Stimulated activated CD4-positive, alpha-beta T cell treated with anti-CD3 and anti-CD28 coated beads, Interleukin-15, amount 100 ng/mL, for 1 hour (primary cell): Measurements from ENCODE around the gene TBL1XR1.
"Not testable (repeated sequence)": the region's sequence is repeated elsewhere in the genome, so short reads cannot be mapped to it uniquely, and the experiment has no call there.

Experiments used
- DNase-seq, 2 donors: peaks; one replicate each; pipeline ENCODE4 v3.0.0-alpha.2; 2020; ENCODE audit warnings: low read depth in 1 of 2, low spot score in 1 of 2

The TBL1XR1 gene

DNA sequence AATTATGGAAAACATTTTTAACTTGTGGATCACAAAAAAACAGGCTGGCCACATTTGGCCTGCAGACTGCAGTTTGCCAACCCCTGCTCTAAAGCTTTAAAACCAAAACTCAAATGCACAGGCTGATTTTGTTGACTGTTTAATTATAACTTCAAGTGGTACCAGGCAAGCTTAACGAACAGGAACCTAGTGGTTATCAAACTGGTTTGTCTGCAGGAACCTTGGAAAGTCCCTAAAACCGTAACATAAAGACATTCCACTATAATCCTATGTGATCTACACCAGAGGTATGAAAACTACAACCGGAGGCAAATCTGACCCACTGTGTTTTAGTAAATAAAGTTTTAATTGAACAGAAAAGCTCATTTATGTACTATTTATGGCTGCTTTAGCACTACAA is 52.4 kb downstream of the TBL1XR1 start:
- DNase-seq = no peak

GRCh38 chr3:177141899-177142646 is 55.2 kb downstream of the TBL1XR1 start:
- DNase-seq = no peak

- DNase-seq = no peak
Measured at GRCh38 chr3:177141471-177141870, 55.8 kb downstream of the TBL1XR1 start.

GRCh38 chr3:177139220-177139619 is 58.1 kb downstream of the TBL1XR1 start:
- DNase-seq = not testable (repeated sequence)

GRCh38 chr3:177137774-177138705 is 59.2 kb downstream of the TBL1XR1 start:
- no peak for DNase-seq

- DNase-seq = no peak
Measured at GRCh38 chr3:177136741-177137140, 60.5 kb downstream of the TBL1XR1 start.

- DNase-seq = no peak
Measured at GRCh38 chr3:177135841-177136492, 61.3 kb downstream of the TBL1XR1 start.

GRCh38 chr3:177134816-177135210 is 62.5 kb downstream of the TBL1XR1 start:
- no peak for DNase-seq

GRCh38 chr3:177133860-177134815 is 63.1 kb downstream of the TBL1XR1 start:
- no peak for DNase-seq

GRCh38 chr3:177131927-177132636 is 65.2 kb downstream of the TBL1XR1 start:
- no peak for DNase-seq

DNA sequence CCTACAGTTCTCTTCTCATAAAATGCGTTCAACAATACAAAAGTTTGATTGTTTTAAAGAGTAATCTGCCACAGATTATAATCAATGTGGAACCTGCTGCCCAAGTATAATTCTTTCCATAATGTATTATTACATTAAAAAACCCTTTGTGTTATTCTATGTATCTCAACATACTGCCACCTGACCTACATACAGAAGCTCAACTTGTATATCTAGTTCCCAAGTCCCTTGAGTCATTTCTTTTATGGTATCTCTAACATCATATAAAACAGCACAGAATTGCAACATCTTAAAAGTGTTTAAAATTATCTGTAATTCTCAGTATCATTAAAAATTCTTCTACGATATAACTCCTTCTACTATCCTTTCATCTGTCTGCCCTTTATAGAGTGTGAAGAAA is 70.3 kb downstream of the TBL1XR1 start:
- DNase-seq = no peak

GRCh38 chr3:177126015-177126773 is 71.1 kb downstream of the TBL1XR1 start:
- no peak for DNase-seq

DNA sequence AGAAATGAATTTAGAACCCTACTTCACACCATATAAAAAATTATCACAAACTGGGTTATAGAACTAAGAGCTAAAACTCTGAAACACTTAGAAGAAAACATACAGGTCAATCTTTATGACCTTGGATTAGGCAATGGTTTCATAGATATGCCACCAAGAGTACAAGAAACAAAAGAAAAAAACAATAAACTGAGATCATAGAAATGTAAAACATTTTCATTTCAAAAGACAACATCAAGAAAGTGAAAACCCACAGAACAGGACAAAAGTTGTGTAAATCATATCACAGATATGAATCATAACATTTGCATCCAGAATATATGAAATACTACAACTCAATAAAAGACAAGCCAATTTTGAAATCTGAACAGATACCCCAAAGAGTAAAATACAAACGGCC is 72.4 kb downstream of the TBL1XR1 start:
- no peak for DNase-seq

DNA sequence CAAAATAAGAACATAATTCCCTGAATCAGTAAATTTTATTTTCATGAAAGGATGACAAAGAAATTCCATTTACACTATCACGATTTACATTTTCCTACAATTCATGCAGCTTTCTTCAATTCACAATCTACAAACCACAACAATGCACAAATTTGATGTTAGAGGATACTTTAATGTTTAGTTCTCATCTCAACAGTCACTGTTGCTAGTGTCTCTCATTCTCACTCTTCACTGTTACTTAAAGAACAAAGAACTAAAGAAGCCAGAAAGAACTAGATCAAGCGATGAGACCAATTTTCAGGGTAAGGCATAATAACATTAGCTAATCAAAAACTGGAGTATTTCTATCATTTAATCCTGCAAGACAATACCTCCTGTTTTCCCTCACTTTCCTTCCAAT is 73.5 kb downstream of the TBL1XR1 start:
- no peak for DNase-seq

GRCh38 chr3:177122183-177122856 is 75.0 kb downstream of the TBL1XR1 start:
- no peak for DNase-seq

- no peak for DNase-seq
Measured at GRCh38 chr3:177119829-177120228, 77.5 kb downstream of the TBL1XR1 start.

DNA sequence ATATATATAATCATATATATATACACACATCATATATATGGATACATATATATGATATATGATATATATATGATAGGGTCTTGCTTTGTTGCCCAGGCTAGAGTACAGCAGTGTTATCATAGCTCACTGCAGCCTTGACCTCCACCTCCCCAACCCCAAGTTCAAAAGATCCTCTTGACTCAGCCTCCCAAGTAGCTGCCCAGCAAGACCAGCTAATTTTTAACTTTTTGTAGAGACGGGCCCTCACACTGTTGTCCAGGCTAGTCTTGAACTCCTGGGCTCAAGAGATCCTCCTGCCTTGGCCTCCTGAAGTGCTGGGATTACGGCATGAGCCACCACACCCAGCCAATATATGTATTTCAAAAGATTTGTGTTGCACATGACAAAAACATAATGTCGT is 83.0 kb downstream of the TBL1XR1 start:
- no peak for DNase-seq

DNA sequence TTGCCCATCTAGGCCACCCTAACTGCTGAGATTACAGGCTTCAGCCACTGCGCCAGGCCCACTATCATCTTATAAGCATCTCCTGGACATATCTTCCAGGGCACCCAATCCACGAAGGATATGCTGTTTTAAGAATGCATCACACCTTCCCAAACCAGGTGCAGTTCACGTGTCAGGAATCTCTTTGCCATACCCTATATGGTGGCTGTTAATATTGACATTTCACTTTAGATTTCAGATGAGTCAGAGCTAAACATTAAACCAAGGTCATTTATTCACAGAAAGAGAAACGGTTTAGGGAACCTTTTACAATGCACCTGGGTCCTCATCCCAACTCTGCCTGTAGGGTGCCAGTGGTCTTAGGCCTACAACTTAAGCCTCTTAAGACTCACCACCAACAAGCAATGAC is 85.7 kb downstream of the TBL1XR1 start:
- DNase-seq = no peak

DNA sequence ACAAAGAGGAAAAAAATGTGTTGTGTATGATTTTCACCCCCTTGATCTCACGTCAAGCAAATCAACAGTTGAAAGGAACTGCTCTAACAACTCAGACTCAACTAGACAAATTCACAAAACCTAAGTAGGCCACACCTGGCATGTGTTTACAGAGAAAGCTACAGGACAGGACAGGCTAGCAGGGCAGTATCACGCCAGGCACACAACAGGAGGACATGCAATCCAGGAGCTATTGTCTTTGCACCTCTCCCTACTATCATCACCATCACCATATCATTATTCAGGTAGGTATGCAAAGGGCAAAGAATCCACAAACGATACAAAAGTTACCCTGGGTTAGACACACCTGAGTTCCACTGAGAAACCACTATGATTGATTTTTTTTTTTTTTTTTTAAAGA is 86.4 kb downstream of the TBL1XR1 start:
- no peak for DNase-seq
